ENCODE measurements around the gene TCN2.
"Not testable (repeated sequence)": the region's sequence is repeated elsewhere in the genome, so short reads cannot be mapped to it uniquely, and the experiment has no call there.

Gene TCN2

DNA sequence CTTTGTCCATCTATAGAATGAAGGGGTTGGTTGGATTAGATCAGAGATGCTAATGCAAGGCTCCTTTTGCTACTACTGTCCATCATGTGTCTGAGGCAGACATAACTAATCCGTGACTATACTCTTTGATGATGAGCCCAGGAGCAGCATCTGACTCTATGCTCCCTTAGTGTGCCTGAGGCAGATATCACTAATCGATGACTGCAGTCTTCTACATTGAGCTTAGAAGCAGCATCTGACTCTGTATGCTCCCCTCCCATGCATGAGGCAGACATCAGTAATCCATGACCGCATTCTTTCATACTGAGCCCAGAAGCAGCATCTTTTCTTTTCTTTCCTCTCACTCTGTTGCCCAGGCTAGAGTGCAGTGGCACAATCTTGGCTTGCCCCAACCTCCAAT, 4.2 kb downstream of the TCN2 start:
- DNase-seq (ENCODE audit: low spot score): no peak

DNA sequence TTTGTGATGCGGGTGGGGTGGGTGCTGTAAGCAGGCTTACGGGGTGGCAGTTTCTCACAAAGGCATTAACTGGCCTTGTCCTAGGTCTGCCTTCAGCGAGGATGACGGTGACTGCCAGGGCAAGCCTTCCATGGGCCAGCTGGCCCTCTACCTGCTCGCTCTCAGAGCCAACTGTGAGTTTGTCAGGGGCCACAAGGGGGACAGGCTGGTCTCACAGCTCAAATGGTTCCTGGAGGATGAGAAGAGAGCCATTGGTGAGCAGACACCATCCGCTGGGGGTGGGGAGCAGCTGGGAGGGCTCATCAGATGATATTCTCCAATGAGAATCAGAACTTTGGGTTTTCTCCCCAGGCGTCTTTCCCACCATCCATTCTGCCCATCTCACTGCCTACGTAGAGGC, 5.8 kb downstream of the TCN2 start:
- DNase-seq (ENCODE audit: low spot score): no peak

DNA sequence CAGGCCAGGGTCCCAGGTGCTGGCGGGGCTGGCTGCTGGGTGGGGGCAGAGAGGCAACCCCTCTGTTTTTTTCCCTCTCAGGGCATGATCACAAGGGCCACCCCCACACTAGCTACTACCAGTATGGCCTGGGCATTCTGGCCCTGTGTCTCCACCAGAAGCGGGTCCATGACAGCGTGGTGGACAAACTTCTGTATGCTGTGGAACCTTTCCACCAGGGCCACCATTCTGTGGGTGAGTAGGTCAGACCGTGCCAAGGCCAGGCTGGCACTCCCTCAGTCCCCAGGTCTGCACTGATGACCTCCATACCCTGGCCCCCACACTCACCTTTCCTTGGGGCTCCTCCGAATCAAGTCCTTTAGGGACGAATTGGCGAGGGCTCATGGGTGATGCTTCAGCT, 7.3 kb downstream of the TCN2 start:
- DNase-seq (ENCODE audit: low spot score): no peak

DNA sequence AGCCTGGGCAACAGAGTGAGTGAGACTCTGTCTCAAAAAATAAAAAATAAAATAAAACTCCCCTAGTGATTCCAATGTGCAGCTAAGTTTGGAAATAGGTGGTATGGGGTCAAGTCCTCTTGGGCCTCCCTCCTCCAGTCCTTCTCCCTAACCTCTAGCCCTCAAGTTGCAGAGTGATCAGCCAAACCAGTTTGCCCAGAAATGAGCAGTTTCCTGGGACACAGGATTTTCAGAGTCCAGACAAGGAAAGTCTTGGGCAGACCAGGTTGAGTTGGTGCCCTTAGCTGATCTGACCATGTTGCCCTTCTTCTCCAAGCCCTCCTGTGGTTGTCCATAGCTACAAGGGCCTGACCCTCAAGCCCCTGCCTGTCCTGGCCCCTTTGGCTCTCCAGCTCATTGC, 7.9 kb downstream of the TCN2 start:
- DNase-seq (ENCODE audit: low spot score): no peak

DNA sequence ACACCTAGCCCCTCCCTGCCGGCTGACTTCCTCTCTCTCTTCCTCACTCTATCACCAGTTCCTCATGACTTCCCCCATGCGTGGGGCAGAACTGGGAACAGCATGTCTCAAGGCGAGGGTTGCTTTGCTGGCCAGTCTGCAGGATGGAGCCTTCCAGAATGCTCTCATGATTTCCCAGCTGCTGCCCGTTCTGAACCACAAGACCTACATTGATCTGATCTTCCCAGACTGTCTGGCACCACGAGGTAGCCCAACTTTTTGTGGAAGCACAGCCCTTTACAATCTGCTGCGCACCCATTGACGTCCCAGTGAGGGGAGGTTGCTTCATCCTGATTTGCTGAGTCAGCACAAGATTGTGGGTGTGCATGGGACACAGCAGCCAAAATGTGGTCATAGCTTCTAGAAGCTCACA, 8.6 kb downstream of the TCN2 start:
- no peak for DNase-seq (ENCODE audit: low spot score)

DNA sequence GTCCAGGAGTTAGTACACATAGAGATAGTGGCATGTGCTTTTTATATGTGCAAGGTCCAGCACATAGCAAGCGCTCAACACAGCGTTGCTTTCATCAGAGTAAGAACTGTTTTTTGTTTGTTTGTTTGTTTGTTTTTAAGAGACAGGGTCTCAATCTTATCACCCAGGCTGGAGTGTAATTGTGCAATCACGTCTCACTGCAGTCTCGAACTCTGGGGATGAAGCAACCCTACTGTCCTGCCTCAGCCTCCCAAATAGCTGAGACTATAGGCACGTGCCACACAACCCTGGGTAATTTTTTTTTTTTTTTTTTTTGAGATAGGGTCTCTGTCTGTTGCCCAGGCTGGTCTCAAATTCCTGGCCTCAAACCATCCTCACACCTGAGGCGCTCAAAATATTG, 10.8 kb downstream of the TCN2 start:
- no peak for DNase-seq (ENCODE audit: low spot score)

DNA sequence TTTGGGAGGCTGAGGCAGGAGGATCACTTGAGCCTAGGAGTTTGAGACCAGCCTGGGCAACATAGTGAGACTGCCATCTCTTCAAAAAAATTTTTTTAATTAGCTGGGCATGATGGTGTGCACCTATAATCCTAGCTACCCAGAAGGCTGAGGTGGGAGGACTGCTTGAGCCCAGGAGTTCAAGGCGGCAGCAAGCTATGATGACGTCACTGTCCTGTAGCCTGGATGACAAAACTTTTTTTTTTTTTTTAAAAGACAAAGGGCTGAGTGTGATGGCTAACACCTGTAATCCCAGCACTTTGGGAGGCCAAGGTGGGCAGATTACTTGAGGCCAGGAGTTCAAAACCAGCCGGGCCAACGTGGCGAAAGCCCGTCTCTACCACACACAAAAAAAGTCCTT, 12.9 kb downstream of the TCN2 start:
- DNase-seq (ENCODE audit: low spot score): not testable (repeated sequence)

DNA sequence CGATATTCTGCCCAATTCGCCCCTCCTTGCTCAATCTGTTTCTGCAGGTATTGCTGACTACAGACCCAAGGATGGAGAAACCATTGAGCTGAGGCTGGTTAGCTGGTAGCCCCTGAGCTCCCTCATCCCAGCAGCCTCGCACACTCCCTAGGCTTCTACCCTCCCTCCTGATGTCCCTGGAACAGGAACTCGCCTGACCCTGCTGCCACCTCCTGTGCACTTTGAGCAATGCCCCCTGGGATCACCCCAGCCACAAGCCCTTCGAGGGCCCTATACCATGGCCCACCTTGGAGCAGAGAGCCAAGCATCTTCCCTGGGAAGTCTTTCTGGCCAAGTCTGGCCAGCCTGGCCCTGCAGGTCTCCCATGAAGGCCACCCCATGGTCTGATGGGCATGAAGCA, 19.4 kb downstream of the TCN2 start:
- no peak for DNase-seq (ENCODE audit: low spot score)

DNA sequence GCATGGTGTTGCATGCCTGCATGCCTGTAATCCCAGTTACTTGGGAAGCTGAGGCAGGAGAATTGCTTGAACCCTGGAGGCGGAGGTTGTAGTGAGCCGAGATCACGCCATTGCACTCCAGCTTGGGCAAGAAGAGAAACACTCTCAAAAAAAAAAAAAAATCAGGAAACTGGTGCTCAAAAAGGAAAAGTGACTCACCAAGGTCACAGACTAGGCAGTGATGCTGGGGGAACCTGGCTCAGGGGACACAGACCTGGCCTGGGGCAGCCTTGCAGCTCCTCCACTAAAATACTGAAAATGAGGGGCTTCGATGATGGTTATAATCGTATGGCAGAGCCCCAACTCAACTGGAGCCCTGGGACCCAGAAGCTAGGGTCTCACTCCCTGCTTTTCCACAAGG, 20.5 kb downstream of the TCN2 start:
- no peak for DNase-seq (ENCODE audit: low spot score)

DNA sequence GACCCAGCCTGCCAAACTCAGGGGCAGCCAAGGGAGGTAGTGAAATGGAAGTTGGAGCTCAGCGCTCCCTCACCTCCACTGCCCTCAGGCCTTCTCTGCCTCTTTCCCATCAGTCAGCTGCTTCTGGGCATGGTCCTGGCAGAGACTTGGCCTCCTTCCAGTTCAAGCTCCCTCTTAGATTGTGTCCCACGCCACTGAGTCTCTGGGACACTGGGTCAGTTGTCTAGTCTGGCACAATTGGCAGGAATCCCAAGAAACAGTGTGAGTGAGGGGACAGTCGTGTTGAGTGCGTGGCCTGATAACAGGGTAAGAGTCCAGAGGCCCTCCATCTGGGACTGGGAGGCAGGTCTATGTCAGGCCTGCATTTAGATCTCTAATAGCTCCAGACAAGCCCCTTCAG, 21.5 kb downstream of the TCN2 start:
- no peak for DNase-seq (ENCODE audit: low spot score)

DNA sequence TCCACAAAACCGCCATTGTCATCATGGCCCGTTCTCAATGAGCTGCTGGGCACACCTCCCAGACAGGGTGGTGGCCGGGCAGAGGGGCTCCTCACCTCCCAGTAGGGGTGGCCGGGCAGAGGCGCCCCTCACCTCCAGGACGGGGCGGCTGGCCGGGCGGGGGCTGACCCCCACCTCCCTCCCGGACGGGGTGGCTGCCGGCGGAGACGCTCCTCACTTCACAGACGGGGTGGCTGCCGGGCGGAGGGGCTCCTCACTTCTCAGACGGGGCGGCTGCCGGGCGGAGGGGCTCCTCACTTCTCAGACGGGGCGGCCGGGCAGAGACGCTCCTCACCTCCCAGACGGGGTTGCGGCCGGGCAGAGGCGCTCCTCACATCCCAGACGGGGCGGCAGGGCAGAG, 24.5 kb downstream of the TCN2 start:
- DNase-seq (ENCODE audit: low spot score): not testable (repeated sequence)

DNA sequence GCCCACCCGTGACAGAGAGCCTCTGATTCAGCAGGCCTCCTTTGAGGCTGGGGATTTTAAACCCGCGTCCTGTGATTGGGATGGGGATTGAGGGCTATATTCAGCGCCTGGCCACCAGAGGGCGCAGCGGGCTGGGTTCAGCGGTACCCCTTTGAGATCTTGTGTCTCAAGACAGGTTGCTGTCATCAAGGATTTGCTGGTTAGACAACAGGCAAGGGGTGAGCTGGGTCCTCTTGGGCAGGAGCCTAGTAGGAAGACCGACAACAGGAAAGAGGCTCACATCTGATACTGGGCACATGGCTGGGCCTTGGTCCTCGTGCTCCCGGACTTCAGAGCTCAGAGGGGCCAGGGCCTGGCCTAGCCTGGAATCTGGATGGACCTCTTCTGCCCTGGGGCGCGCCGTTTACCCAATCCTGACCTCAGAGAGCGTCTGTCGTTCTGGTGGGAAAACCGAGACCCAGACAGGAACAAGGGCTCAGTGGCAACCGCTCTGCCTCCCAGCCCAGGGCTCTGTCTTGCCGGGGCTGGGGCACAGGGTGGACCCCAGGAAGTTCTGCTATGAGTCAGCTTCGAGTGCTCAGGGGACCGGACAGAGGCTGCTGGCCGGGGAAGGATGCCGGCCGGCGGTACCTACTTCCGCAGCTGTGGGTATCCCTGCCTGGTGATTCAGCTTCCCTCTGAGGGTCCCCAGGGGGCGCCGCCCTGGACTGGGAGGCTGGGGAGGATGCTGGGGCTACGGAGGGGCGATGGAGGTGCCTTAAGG, 27.7 kb downstream of the TCN2 start:
- DNase-seq (ENCODE audit: low spot score): peak; percentile 91

DNA sequence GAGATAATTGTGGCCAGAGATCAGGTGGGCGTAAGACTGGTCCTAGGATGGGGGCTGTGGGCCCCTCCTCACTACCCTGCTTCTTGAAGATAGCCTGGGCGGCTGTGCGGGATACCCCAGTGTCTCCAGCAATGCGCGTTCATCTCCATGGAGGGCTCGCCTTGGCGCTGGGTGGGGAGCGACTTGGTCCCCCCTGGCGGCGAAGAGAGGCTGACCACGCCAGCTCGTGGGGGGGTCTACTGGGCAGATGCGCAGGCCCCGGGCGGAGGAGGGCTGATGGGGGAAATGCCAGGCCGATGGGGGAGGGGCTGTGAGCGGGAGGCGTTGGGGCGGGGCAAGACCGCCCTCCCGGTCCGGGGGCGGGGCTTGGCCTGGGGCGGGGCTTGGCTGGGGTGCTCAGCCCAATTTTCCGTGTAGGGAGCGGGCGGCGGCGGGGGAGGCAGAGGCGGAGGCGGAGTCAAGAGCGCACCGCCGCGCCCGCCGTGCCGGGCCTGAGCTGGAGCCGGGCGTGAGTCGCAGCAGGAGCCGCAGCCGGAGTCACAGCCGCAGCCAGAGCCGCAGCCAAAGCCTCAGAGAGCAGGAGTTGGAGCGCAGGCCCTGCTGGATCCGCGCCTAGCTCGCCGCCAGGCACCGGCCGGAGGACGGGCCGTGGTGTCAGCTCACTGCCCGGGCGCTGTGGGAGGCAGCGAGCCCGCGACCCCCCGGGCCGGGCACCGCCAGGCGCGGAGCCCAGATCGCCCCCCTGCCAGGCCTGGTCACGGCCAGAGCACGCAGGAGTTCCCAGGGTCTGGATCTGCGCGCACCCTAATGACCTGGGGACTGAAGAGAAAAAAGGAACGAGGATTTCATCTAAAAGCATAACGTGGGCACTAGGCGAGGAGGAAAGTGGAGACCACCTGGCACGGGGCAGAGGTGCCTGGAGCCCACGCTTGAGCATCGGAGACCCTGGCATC, 28.6 kb downstream of the TCN2 start, which contains the start of gene SLC35E4:
SLC35E4 (plus strand) TSS at position 509 of the 953 bp plus-strand sequence. CDS start 670 bp downstream, outside the sequence.
- peak; percentile 82 for DNase-seq (ENCODE audit: low spot score)

DNA sequence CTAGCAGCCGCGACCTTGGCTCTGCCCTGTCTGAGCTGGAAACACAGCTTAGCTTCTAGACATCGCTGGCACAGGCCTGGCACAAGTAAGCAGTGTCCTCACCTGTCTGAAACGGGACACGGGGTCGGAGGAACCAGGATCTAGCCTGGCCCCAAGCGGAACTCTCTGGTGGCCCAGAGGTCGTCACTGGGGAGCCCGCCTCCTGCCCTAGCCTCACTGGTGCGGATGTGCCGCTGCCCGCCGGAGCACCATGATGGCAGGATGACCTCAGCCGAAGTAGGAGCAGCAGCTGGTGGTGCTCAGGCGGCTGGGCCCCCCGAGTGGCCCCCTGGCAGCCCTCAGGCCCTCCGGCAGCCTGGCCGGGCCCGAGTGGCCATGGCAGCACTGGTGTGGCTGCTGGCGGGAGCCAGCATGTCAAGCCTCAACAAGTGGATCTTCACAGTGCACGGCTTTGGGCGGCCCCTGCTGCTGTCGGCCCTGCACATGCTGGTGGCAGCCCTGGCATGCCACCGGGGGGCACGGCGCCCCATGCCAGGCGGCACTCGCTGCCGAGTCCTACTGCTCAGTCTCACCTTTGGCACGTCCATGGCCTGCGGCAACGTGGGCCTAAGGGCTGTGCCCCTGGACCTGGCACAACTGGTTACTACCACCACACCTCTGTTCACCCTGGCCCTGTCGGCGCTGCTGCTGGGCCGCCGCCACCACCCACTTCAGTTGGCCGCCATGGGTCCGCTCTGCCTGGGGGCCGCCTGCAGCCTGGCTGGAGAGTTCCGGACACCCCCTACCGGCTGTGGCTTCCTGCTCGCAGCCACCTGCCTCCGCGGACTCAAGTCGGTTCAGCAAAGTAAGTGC, 29.5 kb downstream of the TCN2 start:
- peak; percentile 70 for DNase-seq (ENCODE audit: low spot score)

DNA sequence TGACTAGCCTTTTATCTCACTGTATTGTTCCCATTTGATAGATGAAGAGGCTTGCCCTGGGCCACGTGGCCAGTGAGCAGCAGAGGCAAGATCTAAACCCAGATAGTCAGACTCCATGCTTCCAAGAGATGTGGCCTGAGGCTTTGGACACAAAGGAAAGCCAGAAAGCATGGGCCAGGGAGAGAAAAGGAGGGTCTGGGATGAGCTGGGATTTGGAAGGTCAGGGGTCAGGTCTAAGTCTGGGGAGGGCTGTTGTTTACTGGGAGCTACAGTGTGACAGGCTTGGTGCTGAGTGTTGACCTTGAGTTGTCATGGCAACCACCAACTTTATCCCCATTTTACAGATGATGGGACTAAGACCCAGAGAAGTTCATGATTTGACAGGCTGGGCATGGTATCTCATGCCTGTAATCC, 30.7 kb downstream of the TCN2 start:
- no peak for DNase-seq (ENCODE audit: low spot score)

DNA sequence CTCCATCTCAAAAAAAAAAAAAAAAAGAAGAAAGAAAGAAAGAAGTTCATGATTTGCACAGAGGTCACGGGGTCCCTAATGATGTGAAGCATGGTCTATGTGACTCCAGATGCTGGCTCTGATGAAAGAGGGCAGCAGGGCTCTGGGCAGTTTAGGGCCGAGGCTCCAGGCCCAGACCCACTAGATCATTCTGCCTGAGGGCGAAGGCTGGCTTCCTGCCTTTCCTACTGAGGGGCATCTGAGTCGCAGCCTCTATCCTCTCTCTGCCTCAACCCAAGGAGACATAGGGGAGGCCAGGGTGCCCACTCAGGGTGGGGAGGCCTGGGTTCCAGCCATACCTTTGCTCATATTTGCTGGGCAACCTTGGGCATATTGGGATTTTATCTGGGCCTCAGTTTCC, 33.4 kb downstream of the TCN2 start:
- no peak for DNase-seq (ENCODE audit: low spot score)

DNA sequence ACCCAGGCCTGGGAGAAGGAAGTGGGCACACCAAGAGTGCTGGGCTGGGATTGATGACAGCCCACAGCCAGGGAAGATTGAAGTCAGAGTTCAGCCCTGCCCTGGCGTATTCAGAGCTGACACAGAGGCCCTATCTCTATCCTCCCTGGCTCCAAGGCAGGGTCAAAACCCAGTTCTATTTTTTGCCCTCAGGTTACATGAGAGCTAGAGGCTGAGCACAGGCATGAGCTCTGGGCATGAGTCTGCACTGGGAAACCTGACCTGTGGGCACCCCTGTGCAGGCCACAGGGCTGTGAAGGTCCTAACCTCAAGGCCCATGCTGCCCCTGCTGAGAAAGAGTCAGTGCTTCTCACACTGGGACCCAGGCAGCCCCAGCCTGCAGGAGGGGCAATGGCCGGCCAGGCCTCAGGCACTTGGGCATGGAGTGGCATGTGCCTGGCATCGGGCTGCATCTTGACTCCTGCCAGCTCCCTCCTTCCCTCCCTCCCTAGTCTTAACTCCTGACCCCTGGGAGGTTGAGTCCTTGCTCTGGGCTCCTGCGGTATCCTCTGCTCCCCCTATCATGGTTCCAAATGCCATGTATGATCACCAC, 34.0 kb downstream of the TCN2 start:
- no peak for DNase-seq (ENCODE audit: low spot score)

DNA sequence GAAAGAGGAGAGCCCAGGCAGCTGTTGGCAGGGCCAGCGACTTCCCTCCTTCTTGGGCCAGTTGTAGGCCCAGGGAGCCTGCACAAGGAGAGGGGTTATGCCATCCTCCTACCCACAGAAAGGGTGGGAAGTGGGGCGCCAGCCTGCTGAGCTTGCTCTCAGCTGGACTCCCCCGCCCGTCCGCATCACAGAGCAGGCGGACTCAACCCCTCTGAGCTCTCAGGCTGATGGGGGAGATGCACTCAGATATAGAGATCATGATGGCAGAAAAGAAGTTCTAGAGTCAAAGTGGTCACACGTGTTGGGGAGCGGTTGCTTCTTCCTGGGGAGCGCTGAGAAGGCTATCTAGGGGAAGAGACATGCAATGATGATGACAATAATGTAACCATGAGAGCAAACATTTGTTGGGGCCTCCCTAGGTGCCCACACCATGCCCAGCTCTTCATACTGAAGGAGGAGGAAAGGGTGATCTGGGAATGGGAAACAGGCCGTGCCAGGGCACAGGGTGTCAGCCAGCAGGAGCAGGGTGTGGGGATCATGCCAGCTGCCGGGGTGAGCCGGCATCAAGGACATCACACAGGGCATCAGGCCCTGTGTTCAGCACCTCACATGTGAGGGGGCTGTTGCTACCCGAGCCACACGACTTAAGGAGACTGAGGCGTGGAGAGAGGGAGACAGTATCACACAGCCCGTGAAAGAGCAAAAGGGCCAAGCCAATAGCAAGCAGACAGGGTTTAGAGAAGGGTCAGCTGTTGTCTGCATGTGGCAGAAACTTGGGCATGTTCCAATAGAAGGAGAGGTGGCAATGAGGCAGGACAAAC, 36.3 kb downstream of the TCN2 start:
- no peak for DNase-seq (ENCODE audit: low spot score)

DNA sequence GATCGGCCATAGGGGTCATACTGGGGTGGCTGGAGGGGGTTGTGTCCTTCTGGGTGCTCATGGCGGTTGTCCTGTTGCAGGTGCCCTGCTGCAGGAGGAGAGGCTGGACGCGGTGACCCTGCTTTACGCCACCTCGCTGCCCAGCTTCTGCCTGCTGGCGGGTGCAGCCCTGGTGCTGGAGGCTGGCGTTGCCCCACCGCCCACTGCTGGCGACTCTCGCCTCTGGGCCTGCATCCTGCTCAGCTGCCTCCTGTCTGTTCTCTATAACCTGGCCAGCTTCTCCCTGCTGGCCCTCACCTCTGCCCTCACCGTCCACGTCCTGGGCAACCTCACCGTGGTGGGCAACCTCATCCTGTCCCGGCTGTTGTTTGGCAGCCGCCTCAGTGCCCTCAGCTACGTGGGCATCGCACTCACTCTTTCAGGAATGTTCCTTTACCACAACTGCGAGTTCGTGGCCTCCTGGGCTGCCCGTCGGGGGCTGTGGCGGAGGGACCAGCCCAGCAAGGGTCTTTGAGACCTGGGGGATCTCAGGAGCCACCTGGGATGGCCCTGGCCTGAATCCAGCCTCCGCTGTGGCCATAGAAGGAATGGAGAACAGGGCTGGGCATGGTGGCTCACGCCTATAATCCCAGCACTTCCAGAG, 39.7 kb downstream of the TCN2 start:
- DNase-seq (ENCODE audit: low spot score): no peak

DNA sequence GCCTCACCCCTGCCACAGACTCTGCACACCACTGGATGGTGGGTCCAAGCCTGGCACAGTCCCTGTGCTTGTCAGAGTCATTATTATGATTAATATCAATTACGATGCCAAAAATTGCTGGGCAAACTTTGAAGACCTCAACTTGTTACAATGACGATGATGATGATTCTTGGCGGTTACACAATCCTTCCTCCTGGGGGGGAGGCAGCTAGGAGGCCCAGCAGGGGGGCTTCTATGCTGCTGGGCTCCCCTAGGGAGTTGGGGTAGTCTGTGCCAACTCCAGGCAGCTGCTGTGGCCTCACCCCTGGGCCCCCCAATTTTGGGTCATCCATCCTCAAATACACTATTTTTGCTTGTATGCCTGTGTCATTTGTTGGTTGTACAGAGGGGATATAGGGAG, 40.6 kb downstream of the TCN2 start:
- DNase-seq (ENCODE audit: low spot score): no peak

Measured in HuH-7.5 (cell line).